ENCODE measurements around the gene PAQR9. TPM values are rescaled to one million over a fixed set of nuclear protein-coding genes. Genes with fewer than 3 reads are reported as not detected.

The PAQR9 gene
- polyA plus RNA-seq, 1 donor (not counting 4 experiments of a cell fraction or from before 2014, with no cell fraction given), result not detected

GRCh38 chr3:142914286-142914811 lies 49.1 kb downstream of the PAQR9 start:
- DNase-seq (ENCODE audit: low read depth, low spot score) (no peak), FAIRE-seq (no peak)
- no peaks in the 10 kb centered on the region for H4K20me1 ChIP-seq (ENCODE audit: control insufficient read depth, extremely low read depth, insufficient read depth, low read length)
- H2AFZ ChIP-seq (ENCODE audit: control insufficient read depth, low read length), result no peak overlapping the region
- H3K9me1 ChIP-seq (ENCODE audit: control insufficient read depth, extremely low read depth, insufficient read depth, low read length), result no peaks in the 10 kb centered on the region
- H3K4me1 ChIP-seq (ENCODE audit: control insufficient read depth, extremely low read depth, insufficient read depth, low read length), result no peaks in the 10 kb centered on the region
- no peaks in the 10 kb centered on the region for H3K79me2 ChIP-seq (ENCODE audit: control insufficient read depth, insufficient read depth, low read length)
- H3K9me3 ChIP-seq (ENCODE audit: control insufficient read depth, low read depth, low read length), result no peaks in the 10 kb centered on the region
- H3K36me3 ChIP-seq (ENCODE audit: control insufficient read depth in 2 of 2, extremely low read depth in 1 of 2, insufficient read depth in 2 of 2, low read length in 2 of 2), result no peaks in the 10 kb centered on the region
- H3K4me3 ChIP-seq (ENCODE audit: control insufficient read depth in 2 of 3, extremely low read depth in 1 of 3, insufficient read depth in 2 of 3, low read depth in 1 of 3, low read length in 3 of 3), result no peak overlapping the region
- no peak for TF ChIP-seq EZH2 (IDR thresholded peaks at IDR 0.05; ENCODE audit: low read length)
- no peak for TF ChIP-seq CTCF (optimal IDR thresholded peaks at IDR 0.05 in 1 of 3, IDR thresholded peaks at IDR 0.05 in 1 of 3, conservative IDR thresholded peaks at IDR 0.05 in 1 of 3; ENCODE audit: extremely low read depth in 1 of 3, insufficient read depth in 2 of 3, low read length in 3 of 3)
- dilution Hi-C loops (cut with MboI; ENCODE audit: extremely low pct_ligation_motif_present, low sequenced_read_pairs), result no loop called here
- H3K27me3 ChIP-seq (ENCODE audit: control insufficient read depth, extremely low read depth, insufficient read depth, low read length), result no peaks in the 10 kb centered on the region
- H3K9ac ChIP-seq (ENCODE audit: control insufficient read depth, extremely low read depth, insufficient read depth, low read length), result no peak overlapping the region
- no peak overlapping the region for H3K4me2 ChIP-seq (ENCODE audit: control insufficient read depth, extremely low read depth, insufficient read depth, low read depth, low read length)
- H3K27ac ChIP-seq (ENCODE audit: control insufficient read depth, insufficient read depth, low read length), result no peak overlapping the region

DNA sequence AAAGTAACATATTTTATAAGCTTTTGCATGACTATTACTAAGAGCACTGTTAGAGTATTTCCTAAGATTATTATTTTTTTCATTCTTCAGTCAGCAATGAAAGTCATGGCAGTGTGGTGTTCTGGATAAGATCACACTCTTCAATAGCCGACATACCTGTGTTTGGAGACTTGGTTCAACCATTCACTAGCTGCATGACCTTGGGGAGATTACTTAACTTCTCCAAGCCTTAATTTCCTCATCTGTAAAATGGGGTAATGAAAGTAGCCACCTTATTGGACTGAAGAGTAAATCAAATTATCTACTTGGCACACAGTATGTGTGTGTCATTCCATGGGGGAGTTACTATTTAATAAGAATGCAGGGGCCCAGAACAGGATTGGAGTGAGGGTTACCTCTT lies 50.0 kb downstream of the PAQR9 start:
- no peak overlapping the region for H3K4me3 ChIP-seq (ENCODE audit: control insufficient read depth in 2 of 3, extremely low read depth in 1 of 3, insufficient read depth in 2 of 3, low read depth in 1 of 3, low read length in 3 of 3)
- no peaks in the 10 kb centered on the region for H3K36me3 ChIP-seq (ENCODE audit: control insufficient read depth in 2 of 2, extremely low read depth in 1 of 2, insufficient read depth in 2 of 2, low read length in 2 of 2)
- no peaks in the 10 kb centered on the region for H3K79me2 ChIP-seq (ENCODE audit: control insufficient read depth, insufficient read depth, low read length)
- no peaks in the 10 kb centered on the region for H3K27me3 ChIP-seq (ENCODE audit: control insufficient read depth, extremely low read depth, insufficient read depth, low read length)
- dilution Hi-C loops (cut with MboI; ENCODE audit: extremely low pct_ligation_motif_present, low sequenced_read_pairs), result no loop called here
- H3K4me1 ChIP-seq (ENCODE audit: control insufficient read depth, extremely low read depth, insufficient read depth, low read length), result no peaks in the 10 kb centered on the region
- no peak for FAIRE-seq
- H3K4me2 ChIP-seq (ENCODE audit: control insufficient read depth, extremely low read depth, insufficient read depth, low read depth, low read length), result no peak overlapping the region
- no peak overlapping the region for H2AFZ ChIP-seq (ENCODE audit: control insufficient read depth, low read length)
- no peak for DNase-seq (ENCODE audit: low read depth, low spot score)
- H3K9me3 ChIP-seq (ENCODE audit: control insufficient read depth, low read depth, low read length), result no peaks in the 10 kb centered on the region
- no peak for TF ChIP-seq CTCF (optimal IDR thresholded peaks at IDR 0.05 in 1 of 3, IDR thresholded peaks at IDR 0.05 in 1 of 3, conservative IDR thresholded peaks at IDR 0.05 in 1 of 3; ENCODE audit: extremely low read depth in 1 of 3, insufficient read depth in 2 of 3, low read length in 3 of 3)
- TF ChIP-seq EZH2 (IDR thresholded peaks at IDR 0.05; ENCODE audit: low read length), result no peak
- no peak overlapping the region for H3K9ac ChIP-seq (ENCODE audit: control insufficient read depth, extremely low read depth, insufficient read depth, low read length)
- H3K9me1 ChIP-seq (ENCODE audit: control insufficient read depth, extremely low read depth, insufficient read depth, low read length), result no peaks in the 10 kb centered on the region
- no peaks in the 10 kb centered on the region for H4K20me1 ChIP-seq (ENCODE audit: control insufficient read depth, extremely low read depth, insufficient read depth, low read length)
- no peak overlapping the region for H3K27ac ChIP-seq (ENCODE audit: control insufficient read depth, insufficient read depth, low read length)

All from keratinocyte (primary cell).